ENCODE measurements around the gene MED12L.
"Not testable (repeated sequence)": the region's sequence is repeated elsewhere in the genome, so short reads cannot be mapped to it uniquely, and the experiment has no call there.

The MED12L gene

DNA sequence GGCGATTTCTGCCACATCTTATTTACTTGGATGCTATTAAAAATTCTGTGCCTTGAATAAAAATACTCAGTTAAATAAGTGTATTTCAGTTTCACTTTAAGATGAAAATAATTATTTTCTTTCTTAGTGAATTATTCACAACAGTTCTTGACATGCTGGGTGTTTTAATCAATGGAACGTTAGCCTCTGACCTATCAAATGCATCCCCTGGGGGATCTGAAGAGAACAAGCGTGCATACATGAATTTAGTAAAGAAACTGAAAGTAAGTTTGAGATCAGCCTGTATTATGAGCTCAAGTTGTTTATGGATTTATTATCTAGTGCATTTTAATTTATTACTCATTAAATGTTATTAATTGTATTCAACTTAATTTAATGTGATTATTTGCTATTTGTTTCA is 298.5 kb downstream of the MED12L start:
- DNase-seq (ENCODE audit: low read depth): no peak

DNA sequence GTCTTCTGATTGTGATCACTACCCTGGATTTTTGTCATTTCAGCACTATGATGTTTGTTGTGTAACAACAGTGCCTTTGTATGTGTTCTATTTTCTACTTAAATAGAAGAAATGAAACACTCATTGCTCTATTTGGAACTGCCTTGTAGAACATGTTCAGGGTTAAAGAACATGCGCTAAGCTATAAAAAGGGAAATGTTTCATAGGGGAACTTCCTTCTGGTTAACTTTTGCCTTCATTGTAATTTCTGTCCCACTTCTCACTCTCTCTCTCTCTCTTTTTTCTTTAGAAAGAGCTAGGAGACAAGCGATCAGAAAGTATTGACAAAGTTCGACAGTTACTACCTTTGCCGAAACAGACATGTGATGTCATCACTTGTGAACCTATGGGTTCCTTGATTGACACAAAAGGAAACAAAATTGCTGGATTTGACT is 299.3 kb downstream of the MED12L start, which contains the start of gene P2RY12:
P2RY12 (minus strand) TSS at position 13 of the 434 bp plus-strand sequence. CDS start 45,908 bp downstream, outside the sequence.
- DNase-seq (ENCODE audit: low read depth): no peak

DNA sequence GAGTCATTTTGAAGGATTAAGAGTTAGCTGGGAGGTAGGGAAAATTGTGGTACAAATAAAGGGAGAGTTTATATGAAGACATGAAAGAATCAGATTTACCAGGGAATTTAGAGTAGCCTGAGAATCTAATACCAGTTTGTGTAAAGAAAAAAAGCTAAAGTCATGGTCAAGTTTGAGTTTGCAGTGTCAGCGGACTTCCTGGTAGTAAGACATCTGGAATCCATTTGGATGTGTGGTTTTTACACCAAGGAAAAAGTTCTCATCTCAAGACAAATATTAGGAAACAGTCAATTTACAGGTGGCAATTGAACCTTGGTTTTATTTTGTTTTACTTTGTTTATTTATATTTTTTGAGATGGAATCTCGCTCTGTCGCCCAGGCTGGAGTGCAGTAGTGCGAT is 300.6 kb downstream of the MED12L start:
- no peak for DNase-seq (ENCODE audit: low read depth)

DNA sequence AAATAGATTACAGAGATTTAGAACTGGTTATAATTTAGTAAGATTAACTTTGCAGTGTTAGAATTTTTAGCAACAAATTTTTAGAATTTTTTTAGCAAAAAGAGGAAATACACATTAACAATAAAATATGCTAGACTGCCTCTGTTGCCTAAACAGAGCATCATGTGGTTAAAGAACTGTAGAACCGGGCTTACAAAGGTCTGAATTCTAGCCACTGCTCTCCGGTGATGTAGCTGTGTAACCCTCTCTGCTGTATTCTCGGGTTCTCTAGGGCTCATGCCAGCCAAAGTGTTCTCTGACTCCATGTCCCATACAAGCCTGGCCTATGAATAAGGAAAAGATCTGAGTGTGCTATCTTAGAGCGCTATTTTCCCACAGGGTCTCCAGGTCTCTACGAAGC is 302.0 kb downstream of the MED12L start:
- DNase-seq (ENCODE audit: low read depth): no peak

DNA sequence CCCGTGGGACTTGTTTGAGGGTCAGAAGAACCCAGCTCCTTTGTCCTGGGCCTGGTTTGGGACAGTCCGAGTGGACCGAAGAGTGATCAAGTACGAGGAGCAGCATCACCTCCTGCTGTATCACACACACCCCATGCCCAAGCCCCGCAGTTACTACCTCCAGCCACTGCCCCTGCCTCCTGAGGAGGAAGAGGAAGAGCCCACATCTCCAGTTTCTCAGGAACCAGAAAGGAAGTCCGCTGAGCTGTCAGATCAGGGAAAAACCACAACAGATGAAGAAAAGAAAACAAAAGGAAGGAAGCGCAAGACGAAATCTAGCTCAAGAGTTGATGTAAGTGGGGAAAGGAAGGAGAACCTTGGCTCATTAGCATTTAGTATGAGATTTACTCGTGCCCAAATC is 302.4 kb downstream of the MED12L start:
- DNase-seq (ENCODE audit: low read depth): no peak

DNA sequence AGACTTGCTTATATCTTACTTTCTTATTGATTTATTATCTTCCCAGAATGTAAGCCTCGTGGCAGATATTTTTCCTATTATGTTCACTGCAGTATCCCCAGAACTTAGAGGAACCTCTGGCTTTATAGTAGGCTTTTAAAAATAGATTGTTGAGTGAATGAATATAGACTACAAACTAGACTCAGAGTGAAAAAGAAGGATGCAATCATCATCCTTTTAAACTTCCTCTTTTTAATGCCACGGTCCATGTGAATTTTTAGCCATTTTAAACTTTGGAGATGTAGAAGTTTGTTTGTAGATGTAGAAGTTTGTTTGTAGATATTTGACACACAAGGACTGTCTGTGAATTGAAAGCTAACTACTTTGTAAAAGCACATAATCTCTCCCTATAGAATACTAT is 306.3 kb downstream of the MED12L start:
- no peak for DNase-seq (ENCODE audit: low read depth)

DNA sequence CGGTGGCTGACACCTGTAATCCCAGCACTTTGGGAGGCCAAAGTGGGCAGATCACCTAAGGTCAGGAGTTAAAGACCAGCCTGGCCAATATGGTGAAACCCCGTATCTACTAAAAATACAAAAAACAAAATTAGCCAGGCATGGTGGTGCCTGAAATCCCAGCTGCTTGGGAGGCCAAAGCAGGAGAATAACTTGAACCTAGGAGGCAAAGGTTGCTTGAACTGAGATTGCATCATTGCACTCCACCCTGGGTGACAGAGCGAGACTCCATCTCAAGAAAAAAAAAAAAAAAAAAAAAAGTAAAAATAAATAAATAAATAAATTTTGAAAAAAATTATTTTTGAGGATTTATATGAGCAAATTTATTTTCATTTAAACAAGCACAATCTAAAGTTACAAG is 306.7 kb downstream of the MED12L start:
- not testable (repeated sequence) for DNase-seq (ENCODE audit: low read depth)

DNA sequence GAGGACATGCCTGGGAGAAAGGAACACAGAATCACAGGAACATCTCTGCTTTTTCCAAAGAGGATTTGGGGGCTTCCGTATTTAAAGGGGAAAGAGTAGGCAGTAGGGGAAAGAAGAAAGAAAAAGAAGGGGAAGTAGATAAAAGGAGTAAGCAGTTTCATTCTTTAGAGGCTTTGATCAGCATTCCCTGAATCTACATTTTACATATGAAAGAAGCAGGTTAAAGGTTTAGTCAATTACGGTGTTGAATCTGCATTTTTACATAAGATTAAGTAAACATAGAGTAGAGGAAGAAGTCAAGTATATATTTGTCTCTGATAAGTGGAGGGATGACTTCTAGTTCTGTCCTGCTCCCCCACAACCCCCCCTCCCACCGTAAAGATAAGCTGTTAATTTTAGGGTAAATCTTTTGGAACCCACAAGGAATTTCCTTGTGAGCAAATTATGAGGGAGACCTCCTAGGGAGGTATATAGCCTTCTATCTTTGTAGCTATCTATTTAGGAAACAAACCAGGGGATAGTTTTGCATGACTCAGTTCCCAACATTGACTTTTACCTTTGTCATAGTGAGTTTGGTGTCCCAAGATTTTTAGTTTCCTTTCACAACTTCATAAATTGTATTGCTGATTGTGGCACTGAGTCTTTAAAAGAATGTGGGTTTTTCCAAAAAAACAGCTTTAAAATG is 307.8 kb downstream of the MED12L start:
- DNase-seq (ENCODE audit: low read depth): no peak

DNA sequence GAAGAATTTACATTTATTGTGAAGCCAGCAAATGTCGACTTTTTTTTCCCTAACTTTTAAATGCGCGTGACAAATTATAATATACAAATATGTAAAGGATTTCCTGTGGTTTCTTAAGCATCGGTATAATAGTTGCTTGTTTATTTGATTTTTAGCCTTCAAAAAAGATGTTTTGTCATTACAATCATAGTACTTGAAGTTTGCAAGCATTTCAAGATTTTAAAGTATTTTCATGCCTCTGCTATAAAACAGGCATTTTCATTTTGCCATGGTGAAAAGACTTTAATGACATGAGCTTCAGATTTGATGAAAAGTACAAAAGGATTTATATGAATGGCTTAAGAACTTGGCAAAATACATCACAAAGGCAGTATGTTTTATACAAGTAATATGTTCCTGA is 308.5 kb downstream of the MED12L start:
- no peak for DNase-seq (ENCODE audit: low read depth)

DNA sequence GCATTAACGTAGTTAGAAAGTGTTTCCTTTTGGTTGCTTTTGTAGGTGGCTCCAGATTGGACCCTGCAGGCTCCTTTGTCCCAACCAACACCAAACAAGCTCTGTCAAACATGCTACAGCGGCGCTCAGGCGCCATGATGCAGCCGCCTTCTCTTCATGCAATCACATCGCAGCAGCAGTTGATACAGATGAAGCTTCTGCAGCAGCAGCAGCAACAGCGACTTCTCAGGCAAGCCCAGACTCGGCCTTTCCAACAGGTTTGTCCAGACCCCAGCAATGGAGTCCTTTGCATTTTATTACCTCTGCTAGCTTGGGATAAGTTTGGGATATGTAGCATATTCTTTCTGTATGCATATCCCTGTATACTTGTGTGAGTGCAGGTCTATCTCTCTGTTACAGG is 309.1 kb downstream of the MED12L start:
- DNase-seq (ENCODE audit: low read depth): no peak

DNA sequence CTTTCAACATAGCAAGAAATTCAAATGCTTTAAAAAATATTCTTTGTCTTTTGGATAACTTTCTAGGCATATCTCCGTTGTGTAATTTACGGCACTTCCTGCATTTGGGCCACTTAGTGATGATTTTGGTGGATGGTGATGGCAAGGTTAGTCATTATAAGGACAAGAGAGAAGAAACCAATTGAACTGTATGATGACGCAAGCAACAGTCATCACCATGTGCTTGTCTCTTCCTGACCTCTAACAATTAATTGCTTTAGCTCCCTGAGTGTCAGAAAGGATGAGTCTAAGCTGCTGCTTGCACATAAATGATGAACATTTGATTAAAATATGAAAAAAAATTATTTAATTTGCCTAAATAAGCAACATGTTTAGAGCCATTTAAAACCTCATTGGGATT is 310.3 kb downstream of the MED12L start:
- DNase-seq (ENCODE audit: low read depth): no peak

DNA sequence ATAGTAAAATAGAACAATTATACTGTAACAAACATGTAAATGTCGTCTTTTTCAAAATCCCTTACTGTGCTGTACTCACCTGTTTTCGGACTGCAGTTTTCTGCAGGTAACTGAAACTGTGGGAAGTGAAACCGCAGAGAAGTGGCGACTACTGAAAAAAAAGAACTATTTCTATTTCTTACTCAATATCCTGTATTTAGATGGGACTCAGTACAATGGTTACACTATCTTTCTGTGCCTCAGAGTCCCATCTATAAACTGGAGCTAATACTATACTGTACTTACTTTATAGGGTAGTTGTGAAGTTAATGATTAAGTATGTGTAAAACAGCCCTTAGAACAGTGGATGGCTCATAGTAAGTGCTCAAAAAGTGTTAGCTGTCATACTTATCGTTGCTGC is 313.4 kb downstream of the MED12L start:
- no peak for DNase-seq (ENCODE audit: low read depth)

DNA sequence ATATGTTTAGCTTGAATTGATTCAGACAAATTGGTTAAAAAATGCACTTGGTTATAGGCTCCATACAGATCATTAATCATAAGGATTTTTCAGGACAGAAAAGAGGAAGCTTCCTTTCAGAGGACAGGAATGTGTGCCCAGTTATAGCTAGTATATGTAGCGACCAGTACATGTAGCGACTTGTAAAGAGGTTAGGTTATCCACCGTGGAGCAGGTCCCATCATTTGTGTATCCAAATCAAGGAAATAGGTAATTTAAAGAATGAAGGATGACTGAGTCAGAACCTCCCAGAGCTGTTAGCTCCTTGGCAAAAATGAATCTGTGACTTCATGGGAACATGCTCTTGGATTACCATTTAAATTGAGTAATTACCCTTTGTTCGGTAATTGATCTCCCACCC is 314.9 kb downstream of the MED12L start:
- no peak for DNase-seq (ENCODE audit: low read depth)

DNA sequence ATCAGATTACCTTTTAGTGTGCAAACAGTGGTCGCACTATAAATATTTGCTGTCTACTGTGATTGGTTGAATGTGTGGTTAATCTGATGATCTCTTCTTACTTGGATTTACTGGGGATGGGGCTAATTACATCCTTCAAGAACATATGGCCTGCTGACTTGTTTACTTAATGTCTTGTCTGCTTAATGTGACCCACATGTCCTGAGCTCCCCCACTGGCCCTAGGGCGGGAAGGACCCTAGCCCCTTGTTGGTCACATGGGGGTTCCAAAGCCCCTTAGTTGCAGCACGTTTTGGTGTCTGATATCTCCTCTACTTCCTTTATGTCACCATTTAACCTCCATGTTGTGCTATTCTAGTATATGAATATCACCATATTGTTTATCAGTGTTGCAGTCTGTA is 316.9 kb downstream of the MED12L start:
- DNase-seq (ENCODE audit: low read depth): no peak

DNA sequence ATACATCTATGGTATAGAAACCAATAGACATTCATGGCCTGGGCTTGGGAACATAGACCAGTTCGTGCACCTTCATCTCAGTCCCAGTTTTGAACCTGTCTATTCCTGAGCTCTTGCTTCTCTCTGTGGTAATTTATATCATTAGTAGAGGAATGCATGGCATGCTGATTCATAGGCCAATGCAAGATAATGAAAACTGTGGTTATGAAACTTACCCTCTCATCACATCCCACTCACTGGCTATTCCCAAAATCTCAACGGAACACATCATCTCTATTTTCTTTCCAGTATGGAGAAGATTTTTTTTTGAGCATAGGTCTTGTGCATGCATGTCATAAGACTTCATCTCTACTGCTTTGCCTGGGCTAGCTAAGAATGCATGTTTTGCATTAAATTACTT is 317.8 kb downstream of the MED12L start:
- no peak for DNase-seq (ENCODE audit: low read depth)

DNA sequence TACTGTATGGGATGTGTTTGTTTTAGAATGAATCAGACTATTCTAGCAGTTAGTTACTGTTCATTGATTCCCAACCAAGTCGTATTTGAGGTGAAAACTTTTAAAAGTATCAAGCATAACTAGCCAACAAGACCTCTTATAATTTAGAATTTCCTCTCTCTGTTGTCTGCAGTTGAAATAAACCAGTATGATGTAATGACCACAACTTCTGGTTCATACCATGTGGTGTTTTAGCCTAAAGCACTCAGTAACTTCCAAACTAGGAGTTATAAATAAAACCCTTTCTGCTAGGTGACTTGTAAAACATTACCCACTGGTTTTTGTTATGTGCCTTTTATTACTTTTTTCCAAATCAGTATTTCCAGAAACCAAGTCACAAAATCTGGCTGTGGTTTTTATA is 318.9 kb downstream of the MED12L start:
- DNase-seq (ENCODE audit: low read depth): no peak

DNA sequence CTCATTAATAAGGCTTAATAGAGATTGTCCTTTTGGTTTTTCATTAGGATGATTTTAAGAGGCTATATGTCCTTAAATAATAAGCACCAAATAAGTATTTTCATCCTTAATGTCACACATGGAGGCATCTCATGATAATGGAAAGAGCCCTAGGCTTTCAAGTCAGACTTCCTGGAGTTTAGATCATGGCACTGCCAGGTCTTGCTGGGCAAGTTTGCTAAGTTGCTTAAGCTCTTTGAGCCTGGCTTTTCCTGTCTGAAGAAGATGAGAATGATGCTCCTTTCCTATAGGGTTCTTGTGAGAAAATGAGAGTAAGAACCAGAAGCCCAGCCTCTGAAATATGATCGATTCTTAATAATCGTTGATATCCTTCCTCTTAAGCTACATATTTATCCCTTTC is 322.5 kb downstream of the MED12L start:
- DNase-seq (ENCODE audit: low read depth): no peak

DNA sequence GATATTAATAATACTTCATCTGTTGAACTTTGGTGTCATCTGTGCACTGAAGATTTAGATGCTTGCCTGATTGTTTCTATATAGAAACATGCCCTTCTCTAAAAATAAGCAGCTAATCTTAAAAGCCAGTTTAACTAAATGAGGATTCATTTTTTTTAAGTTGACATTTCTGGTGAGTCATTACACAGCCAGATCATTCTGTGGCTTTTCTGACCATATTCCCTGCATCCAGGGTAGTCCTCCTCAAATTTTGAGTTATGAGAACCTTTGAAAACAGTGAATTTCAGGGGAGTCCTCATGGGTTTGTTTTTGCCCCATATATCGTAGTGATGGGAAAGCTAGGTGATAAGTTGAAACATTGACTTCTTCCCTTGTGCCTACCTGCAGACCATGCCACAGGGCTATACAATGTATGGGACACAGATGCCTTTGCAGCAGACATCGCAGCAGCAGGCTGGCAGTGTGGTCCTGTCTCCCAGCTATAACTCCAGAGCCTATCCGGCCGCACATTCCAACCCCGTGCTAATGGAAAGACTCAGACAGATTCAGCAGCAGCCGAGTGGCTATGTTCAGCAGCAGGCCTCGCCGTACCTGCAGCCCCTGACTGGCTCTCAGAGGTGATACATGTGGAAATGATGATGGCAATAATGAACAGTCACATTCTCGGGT is 325.6 kb downstream of the MED12L start:
- DNase-seq (ENCODE audit: low read depth): no peak

DNA sequence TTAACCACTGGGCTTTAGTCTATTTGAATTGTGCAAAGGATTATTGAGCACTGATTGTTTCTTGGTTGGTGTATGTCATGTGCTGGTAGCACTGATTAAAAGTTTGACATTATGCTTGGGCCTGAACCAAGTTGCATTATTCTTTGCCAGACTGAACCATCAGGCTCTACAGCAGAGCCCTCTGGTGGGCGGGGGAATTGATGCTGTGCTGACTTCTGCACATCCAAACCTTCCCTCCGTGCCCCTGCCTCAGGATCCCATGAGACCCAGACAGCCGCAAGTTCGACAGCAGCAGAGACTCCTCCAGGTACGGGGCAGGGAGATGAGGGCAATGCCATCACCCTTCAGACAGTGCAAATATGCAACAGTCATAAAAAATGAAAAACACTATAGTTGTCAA is 327.5 kb downstream of the MED12L start:
- no peak for DNase-seq (ENCODE audit: low read depth)

DNA sequence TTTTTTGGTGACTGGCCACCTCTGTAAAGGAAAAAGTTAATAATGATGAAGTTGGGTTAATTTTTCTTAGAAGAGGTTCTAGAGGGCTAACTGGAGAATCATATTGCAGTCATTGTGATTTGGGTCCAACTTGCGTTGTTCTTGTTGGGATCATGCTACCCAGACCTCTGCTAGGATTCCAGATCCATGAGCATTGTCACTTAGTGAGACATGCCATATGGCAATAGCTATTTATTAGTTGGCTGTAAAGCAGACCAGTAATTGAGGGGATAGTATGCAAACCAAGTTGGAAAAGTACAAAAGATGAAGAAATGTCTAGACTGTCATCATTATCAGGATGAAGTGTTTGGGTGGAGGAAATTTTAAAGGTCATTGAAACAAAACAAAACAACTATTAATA is 329.8 kb downstream of the MED12L start:
- DNase-seq (ENCODE audit: low read depth): no peak

DNA sequence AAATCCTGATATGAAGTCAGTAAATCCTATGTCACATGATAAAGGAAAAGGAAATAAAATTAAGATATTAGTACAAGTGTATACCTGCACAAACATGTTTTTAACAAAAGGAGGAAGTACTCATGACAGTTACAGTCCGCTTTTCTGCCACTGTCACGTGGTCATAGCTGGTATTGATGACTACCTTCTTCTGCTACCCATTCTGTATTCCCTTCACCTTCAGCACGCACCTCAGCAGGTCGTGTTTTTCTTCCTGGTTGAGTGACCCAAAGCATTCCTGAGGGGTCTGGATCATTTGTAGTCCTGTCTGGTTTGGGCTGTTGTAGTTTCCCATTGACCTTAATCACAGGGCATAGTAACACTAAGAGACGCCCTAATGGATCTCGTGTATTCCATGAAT is 334.3 kb downstream of the MED12L start:
- no peak for DNase-seq (ENCODE audit: low read depth)

DNA sequence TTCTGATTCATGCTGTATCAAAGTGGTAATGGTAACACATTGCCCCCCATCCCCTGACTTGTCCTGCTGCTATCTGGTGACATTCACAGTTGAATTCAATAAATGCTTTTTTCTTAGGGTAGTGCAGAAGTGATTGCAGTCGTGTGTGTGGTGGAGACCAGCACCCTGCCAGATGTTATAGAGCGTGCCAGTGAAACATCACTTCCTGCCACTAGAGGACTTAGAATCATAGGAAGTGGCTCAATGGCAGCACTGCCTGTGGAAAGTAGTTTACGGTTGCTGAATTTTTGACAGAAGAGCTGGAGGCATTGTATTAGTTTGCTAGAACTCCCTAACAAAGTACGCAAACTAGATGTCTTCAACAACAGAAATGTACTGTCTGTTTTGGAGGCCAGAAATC is 336.5 kb downstream of the MED12L start:
- no peak for DNase-seq (ENCODE audit: low read depth)

DNA sequence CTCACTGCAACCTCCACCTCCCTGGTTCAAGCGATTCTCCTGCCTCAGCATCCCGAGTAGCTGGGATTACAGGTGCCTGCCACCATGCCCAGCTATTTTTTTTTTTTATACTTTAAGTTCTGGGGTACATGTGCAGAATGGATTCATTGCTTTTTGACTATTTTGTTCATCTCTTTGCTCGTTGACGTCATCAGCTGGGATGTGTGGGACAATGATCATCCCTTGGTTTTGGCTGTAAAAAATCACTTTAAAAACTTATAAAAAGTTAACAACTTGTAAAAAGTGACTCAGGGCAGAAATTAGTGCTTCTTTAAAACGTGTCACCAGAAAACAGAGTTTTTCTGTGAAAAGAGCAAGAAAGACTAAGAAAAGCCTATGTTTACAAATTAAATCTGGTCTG is 337.6 kb downstream of the MED12L start:
- DNase-seq (ENCODE audit: low read depth): no peak

Data from CMK (cell line).